HG03066 (cell line): ENCODE measurements around the gene IL16.

Experiments
- ATAC-seq: cut with Tn5 transposase; IDR thresholded peaks from one replicate; pipeline ENCODE4 v1.9.1; 2021; ENCODE audit warnings: low read depth; ENCODE audit not compliant: unreplicated experiment

The IL16 gene

DNA sequence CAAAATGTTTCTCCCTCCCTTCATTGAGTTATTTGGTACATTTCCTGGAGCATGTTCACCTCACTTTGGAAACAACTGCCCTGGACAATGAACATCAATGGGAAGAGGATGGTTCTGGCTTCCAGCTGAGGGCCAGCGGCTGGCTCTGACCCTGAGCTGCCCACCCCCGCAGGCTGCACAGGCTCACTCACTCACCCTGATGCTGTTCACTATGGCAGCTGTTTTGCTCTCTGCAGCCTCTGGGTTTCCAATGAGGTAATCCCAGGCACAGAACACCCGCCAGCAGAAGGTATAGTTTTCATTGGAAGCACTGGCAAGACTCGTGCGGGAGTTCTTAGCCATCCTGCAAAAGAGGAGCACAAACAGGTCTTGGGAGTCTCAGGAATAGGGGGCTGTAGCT lies 159.6 kb downstream of the IL16 start:
- ATAC-seq, result no peak

DNA sequence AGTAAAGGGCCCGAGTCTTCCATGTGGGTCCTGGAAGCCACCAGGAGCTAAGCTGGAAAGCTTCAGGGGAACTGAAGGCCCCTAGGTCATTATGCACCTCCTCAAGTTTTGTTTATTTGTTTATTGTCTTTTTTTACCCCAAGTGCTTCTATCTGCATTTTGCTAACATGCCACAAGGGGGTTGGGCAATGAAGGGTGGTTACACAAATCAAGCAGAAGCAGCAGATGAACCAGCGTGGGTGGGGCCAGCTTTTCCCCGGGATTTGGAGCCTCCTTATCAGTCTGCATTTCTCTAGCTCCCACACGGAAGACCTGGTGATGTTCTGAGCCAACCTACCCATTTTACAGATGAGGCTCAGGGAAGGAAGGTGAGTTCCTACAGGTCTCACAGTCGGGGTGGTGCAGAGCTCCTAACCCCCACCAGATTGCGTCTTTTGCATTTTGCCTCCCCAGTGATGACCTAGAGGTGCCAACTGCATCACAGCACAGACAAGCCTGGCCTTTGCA lies 160.6 kb downstream of the IL16 start:
- ATAC-seq, result no peak

DNA sequence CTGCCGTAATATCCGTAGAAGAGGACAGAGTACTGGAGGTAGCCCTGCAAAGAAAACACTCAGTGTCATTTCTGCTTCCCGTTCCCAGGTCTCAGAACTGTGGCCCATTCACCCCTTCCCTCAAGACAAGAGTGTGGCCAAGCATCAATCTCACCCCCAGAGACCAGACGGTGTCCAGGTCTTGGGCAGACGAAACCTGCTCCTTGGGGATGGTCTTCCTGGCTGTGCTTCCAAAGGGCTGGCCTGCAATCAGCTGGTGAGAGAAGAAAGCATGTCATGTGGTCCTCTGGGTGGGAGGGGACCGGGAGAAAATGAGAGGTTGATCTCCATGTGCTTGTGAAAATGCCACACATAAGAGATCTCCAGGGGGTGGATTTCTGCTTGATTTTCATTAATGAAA lies 161.6 kb downstream of the IL16 start:
- no peak for ATAC-seq

DNA sequence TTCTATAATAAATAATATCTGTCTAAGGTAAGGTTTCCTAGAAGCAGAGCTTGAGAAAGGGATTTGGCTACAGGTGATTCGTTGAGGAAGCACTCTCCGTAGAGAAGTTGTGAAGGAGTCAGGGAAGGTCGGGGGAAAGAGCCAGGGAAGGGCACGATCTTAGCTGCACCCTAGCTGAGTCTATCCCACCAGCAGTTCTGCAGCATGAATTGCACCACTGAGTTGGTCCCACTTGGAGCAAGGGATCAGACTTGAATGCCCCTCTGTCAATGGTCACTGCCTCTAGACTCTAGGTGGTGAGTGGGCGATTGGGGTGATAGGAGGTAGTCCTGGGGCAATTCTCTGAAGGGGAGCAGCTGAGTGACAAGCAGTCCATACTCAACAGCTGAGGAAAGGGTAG lies 163.8 kb downstream of the IL16 start:
- no peak for ATAC-seq

DNA sequence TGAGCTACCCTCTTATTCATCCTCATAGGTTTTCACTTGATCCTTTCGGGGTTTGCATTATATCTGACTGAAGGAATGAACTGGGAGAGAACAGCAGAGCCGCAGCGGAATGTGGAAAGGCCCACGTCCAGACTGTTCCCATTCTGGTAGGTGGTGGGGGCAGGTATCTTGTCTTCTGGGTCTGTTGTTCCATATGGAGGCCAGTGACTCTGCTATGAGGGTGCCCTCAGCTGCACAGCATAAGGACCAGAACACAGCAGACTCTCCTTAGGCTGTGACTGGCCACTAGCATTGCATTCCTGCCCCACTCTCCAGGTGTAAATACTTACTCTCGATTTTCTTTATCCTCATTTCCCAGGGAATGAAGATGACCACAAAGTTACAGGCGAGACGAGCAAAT lies 165.2 kb downstream of the IL16 start:
- ATAC-seq, result no peak

DNA sequence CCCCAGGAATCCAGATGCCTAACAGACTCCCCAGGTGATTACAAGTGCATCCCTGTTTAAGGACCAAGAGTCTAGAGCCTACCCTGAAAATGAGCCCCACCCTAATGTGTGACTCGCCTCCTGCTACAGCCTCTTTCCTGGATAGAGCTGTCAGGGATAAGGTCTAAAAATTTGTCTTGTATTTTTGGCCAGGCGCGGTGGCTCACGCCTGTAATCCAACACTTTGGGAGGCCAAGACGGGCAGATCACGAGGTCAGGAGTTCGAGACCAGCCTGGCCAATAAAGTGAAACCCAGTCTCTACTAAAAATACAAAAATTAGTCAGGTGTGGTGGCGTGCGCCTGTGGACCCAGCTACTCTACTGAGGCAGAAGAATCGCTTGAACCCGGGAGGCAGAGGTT lies 166.1 kb downstream of the IL16 start:
- no peak for ATAC-seq

DNA sequence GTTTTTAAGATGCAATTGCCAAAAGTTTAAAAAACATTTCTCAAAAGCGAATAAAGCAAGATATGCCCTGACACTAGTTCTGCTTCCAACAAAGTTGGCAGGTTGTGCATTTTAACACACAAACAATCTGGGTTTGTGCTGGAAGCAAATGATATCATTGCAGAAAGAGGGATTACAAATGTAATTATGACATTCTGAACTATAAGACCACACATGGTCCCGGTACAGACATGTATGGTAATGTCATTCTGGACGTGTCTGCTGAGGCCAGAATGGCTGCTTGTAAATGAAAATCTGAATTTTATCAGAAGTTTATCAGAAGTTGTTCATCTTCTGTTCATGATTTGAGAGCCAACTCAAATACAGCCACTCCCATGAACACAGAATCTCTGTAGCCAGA lies 166.6 kb downstream of the IL16 start:
- ATAC-seq, result no peak
